ENCODE results near the gene ERBB4. TPM values are rescaled to one million over a fixed set of nuclear protein-coding genes. Genes with fewer than 3 reads are reported as not detected.

The ERBB4 gene
- total RNA-seq, 1 donor from 2014 or later = 1.8 TPM

- Mint-ChIP-seq H3K9me3 (ENCODE audit: unreplicated experiment) (no peaks in the 10 kb centered on the region), H3K36me3 (ENCODE audit: unreplicated experiment) (no peaks in the 10 kb centered on the region), H3K4me1 (ENCODE audit: low read depth, unreplicated experiment) (no peaks in the 10 kb centered on the region), H3K27me3 (ENCODE audit: unreplicated experiment) (no peaks in the 10 kb centered on the region), H3K27ac (ENCODE audit: unreplicated experiment) (no peak overlapping the region), H3K4me3 (ENCODE audit: unreplicated experiment) (no peak overlapping the region)
- TF ChIP-seq, protein P1, sequence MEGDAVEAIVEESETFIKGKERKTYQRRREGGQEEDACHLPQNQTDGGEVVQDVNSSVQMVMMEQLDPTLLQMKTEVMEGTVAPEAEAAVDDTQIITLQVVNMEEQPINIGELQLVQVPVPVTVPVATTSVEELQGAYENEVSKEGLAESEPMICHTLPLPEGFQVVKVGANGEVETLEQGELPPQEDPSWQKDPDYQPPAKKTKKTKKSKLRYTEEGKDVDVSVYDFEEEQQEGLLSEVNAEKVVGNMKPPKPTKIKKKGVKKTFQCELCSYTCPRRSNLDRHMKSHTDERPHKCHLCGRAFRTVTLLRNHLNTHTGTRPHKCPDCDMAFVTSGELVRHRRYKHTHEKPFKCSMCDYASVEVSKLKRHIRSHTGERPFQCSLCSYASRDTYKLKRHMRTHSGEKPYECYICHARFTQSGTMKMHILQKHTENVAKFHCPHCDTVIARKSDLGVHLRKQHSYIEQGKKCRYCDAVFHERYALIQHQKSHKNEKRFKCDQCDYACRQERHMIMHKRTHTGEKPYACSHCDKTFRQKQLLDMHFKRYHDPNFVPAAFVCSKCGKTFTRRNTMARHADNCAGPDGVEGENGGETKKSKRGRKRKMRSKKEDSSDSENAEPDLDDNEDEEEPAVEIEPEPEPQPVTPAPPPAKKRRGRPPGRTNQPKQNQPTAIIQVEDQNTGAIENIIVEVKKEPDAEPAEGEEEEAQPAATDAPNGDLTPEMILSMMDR (IDR thresholded peaks at IDR 0.05; ENCODE audit: partially characterized antibody, unreplicated experiment) = no peak
- no peak for DNase-seq
Measured at GRCh38 chr2:211931314-211931713, 607.3 kb downstream of the ERBB4 start.

GRCh38 chr2:211930331-211930730, 608.3 kb downstream of the ERBB4 start:
- no peaks in the 10 kb centered on the region for H3K9me3 Mint-ChIP-seq (ENCODE audit: unreplicated experiment)
- no peak overlapping the region for H3K4me3 Mint-ChIP-seq (ENCODE audit: unreplicated experiment)
- H3K4me1 Mint-ChIP-seq (ENCODE audit: low read depth, unreplicated experiment) = no peaks in the 10 kb centered on the region
- no peaks in the 10 kb centered on the region for H3K27me3 Mint-ChIP-seq (ENCODE audit: unreplicated experiment)
- TF ChIP-seq, protein P1 (IDR thresholded peaks at IDR 0.05; ENCODE audit: partially characterized antibody, unreplicated experiment) = no peak
- no peak for DNase-seq
- no peak overlapping the region for H3K27ac Mint-ChIP-seq (ENCODE audit: unreplicated experiment)
- no peaks in the 10 kb centered on the region for H3K36me3 Mint-ChIP-seq (ENCODE audit: unreplicated experiment)

- TF ChIP-seq, protein P1 (IDR thresholded peaks at IDR 0.05; ENCODE audit: partially characterized antibody, unreplicated experiment) = no peak
- no peaks in the 10 kb centered on the region for H3K9me3 Mint-ChIP-seq (ENCODE audit: unreplicated experiment)
- DNase-seq = no peak
- no peaks in the 10 kb centered on the region for H3K36me3 Mint-ChIP-seq (ENCODE audit: unreplicated experiment)
- no peaks in the 10 kb centered on the region for H3K27me3 Mint-ChIP-seq (ENCODE audit: unreplicated experiment)
- no peak overlapping the region for H3K27ac Mint-ChIP-seq (ENCODE audit: unreplicated experiment)
- no peak overlapping the region for H3K4me3 Mint-ChIP-seq (ENCODE audit: unreplicated experiment)
- H3K4me1 Mint-ChIP-seq (ENCODE audit: low read depth, unreplicated experiment) = no peaks in the 10 kb centered on the region
Measured at GRCh38 chr2:211928201-211928600, 610.4 kb downstream of the ERBB4 start.

DNA sequence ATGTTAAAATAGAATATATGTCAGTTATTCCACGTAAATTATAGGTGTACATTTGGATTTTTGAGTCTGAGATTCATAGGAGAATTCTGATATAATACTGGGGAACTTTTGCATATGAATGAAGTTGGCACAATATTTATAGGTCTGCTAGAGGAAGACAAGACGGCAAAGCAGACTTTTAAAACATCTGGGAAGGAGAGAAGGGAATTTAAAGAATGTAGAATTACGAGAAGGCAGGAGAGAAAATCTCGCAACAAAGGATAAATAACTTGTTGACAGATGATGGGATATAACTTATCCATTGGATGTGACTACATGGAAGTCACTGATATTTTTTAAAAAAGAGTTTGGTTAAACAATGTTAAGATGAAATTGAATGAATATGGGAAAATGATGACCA, 615.6 kb downstream of the ERBB4 start:
- no peaks in the 10 kb centered on the region for H3K4me1 Mint-ChIP-seq (ENCODE audit: low read depth, unreplicated experiment)
- no peaks in the 10 kb centered on the region for H3K36me3 Mint-ChIP-seq (ENCODE audit: unreplicated experiment)
- DNase-seq = no peak
- no peaks in the 10 kb centered on the region for H3K9me3 Mint-ChIP-seq (ENCODE audit: unreplicated experiment)
- TF ChIP-seq, protein P1 (IDR thresholded peaks at IDR 0.05; ENCODE audit: partially characterized antibody, unreplicated experiment) = no peak
- no peak overlapping the region for H3K27ac Mint-ChIP-seq (ENCODE audit: unreplicated experiment)
- no peak overlapping the region for H3K4me3 Mint-ChIP-seq (ENCODE audit: unreplicated experiment)
- H3K27me3 Mint-ChIP-seq (ENCODE audit: unreplicated experiment) = no peaks in the 10 kb centered on the region

GRCh38 chr2:211903961-211904360, 634.6 kb downstream of the ERBB4 start:
- DNase-seq = no peak
- Mint-ChIP-seq H3K27me3 (ENCODE audit: unreplicated experiment) (no peaks in the 10 kb centered on the region), H3K4me1 (ENCODE audit: low read depth, unreplicated experiment) (no peaks in the 10 kb centered on the region), H3K9me3 (ENCODE audit: unreplicated experiment) (no peaks in the 10 kb centered on the region), H3K36me3 (ENCODE audit: unreplicated experiment) (no peaks in the 10 kb centered on the region), H3K27ac (ENCODE audit: unreplicated experiment) (no peak overlapping the region), H3K4me3 (ENCODE audit: unreplicated experiment) (no peak overlapping the region)
- TF ChIP-seq, protein P1 (IDR thresholded peaks at IDR 0.05; ENCODE audit: partially characterized antibody, unreplicated experiment) = no peak
